ENCODE measurements around the gene SMIM9. TPM values are rescaled to one million over a fixed set of nuclear protein-coding genes. Genes with fewer than 3 reads are reported as not detected.
A peak's percentile ranks its signal among the peaks of the same experiment; 100 is the strongest.

SMIM9 gene
- total and polyA plus RNA-seq, 9 of the 15 experiments (the other 6 are each of a cell fraction or from before 2014, with no cell fraction given) = 0.08 TPM; not detected in 8

DNA sequence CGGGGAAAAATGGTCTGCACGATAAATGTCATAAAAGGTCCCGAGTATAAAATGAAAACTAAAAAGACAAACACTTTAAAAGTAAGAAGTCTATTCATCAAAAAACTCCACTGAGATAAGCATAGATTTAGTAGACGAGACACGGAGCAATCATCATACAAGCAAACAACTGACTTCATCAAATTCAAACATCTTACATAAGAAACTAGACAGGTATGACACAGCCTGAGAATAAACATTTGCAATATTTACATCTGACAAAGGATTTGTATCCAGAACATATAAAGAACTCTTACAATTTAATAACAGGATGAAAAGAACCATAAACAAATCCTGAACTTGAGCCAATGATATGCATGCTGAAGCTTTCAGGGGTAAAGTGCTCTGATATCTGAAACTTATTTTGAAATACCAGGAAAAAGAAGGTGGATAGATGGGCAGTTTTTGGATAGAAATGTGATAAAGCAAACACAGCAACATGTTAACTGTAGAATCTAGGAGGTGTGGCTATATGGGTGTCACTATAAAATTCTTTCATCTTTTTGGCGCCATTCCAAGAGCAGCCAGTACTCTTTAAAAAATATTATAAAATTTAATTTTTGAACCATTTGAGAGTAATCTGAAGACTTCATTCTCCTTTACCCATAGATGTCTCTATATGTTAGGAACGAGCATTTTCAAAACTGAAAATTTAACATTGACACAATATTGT is 41.2 kb downstream of the SMIM9 start:
- TF ChIP-seq, protein P1, sequence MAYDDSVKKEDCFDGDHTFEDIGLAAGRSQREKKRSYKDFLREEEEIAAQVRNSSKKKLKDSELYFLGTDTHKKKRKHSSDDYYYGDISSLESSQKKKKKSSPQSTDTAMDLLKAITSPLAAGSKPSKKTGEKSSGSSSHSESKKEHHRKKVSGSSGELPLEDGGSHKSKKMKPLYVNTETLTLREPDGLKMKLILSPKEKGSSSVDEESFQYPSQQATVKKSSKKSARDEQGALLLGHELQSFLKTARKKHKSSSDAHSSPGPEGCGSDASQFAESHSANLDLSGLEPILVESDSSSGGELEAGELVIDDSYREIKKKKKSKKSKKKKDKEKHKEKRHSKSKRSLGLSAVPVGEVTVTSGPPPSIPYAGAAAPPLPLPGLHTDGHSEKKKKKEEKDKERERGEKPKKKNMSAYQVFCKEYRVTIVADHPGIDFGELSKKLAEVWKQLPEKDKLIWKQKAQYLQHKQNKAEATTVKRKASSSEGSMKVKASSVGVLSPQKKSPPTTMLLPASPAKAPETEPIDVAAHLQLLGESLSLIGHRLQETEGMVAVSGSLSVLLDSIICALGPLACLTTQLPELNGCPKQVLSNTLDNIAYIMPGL (CRISPR knock-in tag; IDR thresholded peaks at IDR 0.05) = no peak
- TF ChIP-seq NFIX (CRISPR knock-in tag; IDR thresholded peaks at IDR 0.05; ENCODE audit: low read depth) = 0 out of 2 replicates have a peak, but pooled peaks have one; percentile 27
- 0 out of 2 replicates have a peak, but pooled peaks have one; percentile 40 for TF ChIP-seq POLR2H (tag; IDR thresholded peaks at IDR 0.05; ENCODE audit: low read depth)
- peak; percentile 85 for TF ChIP-seq NFIC (IDR thresholded peaks at IDR 0.05)
- no peak for TF ChIP-seq MTF1 (CRISPR knock-in tag; IDR thresholded peaks at IDR 0.05; ENCODE audit: borderline replicate concordance)
- no peak for TF ChIP-seq ZKSCAN8 (CRISPR knock-in tag; IDR thresholded peaks at IDR 0.05)
- Histone ChIP-seq H3K9me1 (ENCODE audit: control insufficient read depth, insufficient read depth, low read length) (peaks cover 4% of the 10 kb centered on the region), H3K79me2 (ENCODE audit: control insufficient read depth, insufficient read depth, low read length) (peaks cover 99% of the 10 kb centered on the region), H3K27ac (ENCODE audit: extremely low read depth, low read depth, low read length) (no peak overlapping the region), H3K36me3 (ENCODE audit: control insufficient read depth, insufficient read depth, low read length) (peaks cover 89% of the 10 kb centered on the region), H3K4me2 (ENCODE audit: insufficient read depth, low read length) (no peak overlapping the region), H2AFZ (ENCODE audit: low read depth, low read length) (no peak overlapping the region), H3K9me3 (replicated peaks; ENCODE audit: control insufficient read depth, insufficient read depth, low read depth, low read length) (no peaks in the 10 kb centered on the region), H4K20me1 (replicated peaks; ENCODE audit: control insufficient read depth, insufficient read depth, low read length) (peaks cover 5% of the 10 kb centered on the region; the same call in 1 of the 2 replicates), H3K4me1 (replicated peaks in 1 of 2; ENCODE audit: control insufficient read depth in 2 of 2, insufficient read depth in 2 of 2, low read length in 2 of 2) (peaks cover 20 to 48% of the 10 kb centered on the region in 2 experiments; a peak in 4 of 5 replicates), H3K4me3 (no peak overlapping the region), H3K9ac (ENCODE audit: insufficient read depth in 1 of 2, low read depth in 2 of 2, low read length in 2 of 2) (no peak overlapping the region), H3K27me3 (ENCODE audit: control insufficient read depth in 2 of 2, insufficient read depth in 2 of 2, low read length in 2 of 2) (no peaks in the 10 kb centered on the region)
- DNase-seq (ENCODE audit: extremely low read depth in 1 of 4, low spot score in 3 of 4) (no peak), ATAC-seq (no peak), FAIRE-seq (no peak)
- BruUV-seq (replicated peaks) = no TSS peak
- intact Hi-C loops (cut with micrococcal nuclease) (no loop called here), in situ Hi-C loops (cut with MboI) (no loop called here)
- CTCF ChIA-PET (ENCODE audit: low intra/inter-chr PET ratio) = no interaction called here
- 69% methylated on average over 7 of the region's 7 CpGs for WGBS (ENCODE audit: insufficient coverage, low coverage, missing lambda C conversion rate)
- POLR2A ChIA-PET = interaction anchor here (1.9 to 2.2 kb wide), 3 partner anchors 9 to 14 kb away, joined by 5 to 10 read pairs (median 8); no protein-coding TSS in a partner anchor

All from K562 (cell line).